Stomach (tissue), 9 donors: ENCODE measurements around the gene CST9L. TPM values are rescaled to one million over a fixed set of nuclear protein-coding genes. Genes with fewer than 3 reads are reported as not detected.

Experiments
- DNase-seq, 2 donors: peaks; one replicate each; pipeline versions ENCODE4 v3.0.0 to v3.0.0-alpha.2; 2013 to 2019
- H3K27ac ChIP-seq, 5 donors: fragments of 200-600 bp in 4 of 5; sonication (generic) in 4 of 5; one replicate each; pipeline ENCODE4 v1.5.1; 2013 to 2019; ENCODE audit warnings: mild to moderate bottlenecking in 1 of 5, moderate library complexity in 1 of 5
- H3K27me3 ChIP-seq, 3 donors: fragments of 200-600 bp; sonication (generic); one replicate each; pipeline ENCODE4 v1.5.1; 2017 to 2019; ENCODE audit warnings: mixed run types in 1 of 3
- H3K36me3 ChIP-seq, 4 donors: fragments of 200-600 bp; sonication (generic); 1 replicate in 3 of 4; 2 replicates in 1 of 4; pipeline ENCODE4 v1.5.1; 2016 to 2019
- H3K4me1 ChIP-seq, 4 donors: fragments of 200-600 bp; sonication (generic); one replicate each; pipeline ENCODE4 v1.5.1; 2016 to 2019
- H3K4me3 ChIP-seq, 4 donors: fragments of 200-600 bp; sonication (generic) in 3 of 4; one replicate each; pipeline ENCODE4 v1.5.1; 2016 to 2019; ENCODE audit warnings: mild to moderate bottlenecking in 1 of 4
- H3K9me3 ChIP-seq, 4 donors: fragments of 200-600 bp; sonication (generic); one replicate each; pipeline ENCODE4 v1.5.1; 2016 to 2019
- EP300 ChIP-seq: sonication (generic); formaldehyde crosslinking; IDR thresholded peaks from one replicate; pipeline ENCODE4 v1.6.1; 2017; ENCODE audit warnings: antibody characterized with exemption
- POLR2A ChIP-seq, 4 donors: fragments of 450-650 bp; IDR thresholded peaks; one replicate each; pipeline ENCODE4 v1.6.1; 2016; ENCODE audit warnings: antibody characterized with exemption in 4 of 4, control low read depth in 2 of 4, mild to moderate bottlenecking in 1 of 4, moderate library complexity in 1 of 4
- POLR2AphosphoS5 ChIP-seq, 3 donors: sonication (generic); formaldehyde crosslinking; IDR thresholded peaks; one replicate each; pipeline ENCODE4 v1.6.1; 2016; ENCODE audit warnings: antibody characterized with exemption in 3 of 3
- WGBS, 5 donors: extraction: QIAGEN DNeasy Blood & Tissue Kit in 3 of 5; methylation state at CpG; one replicate each; pipeline versions ENCODE4 v1.1.5 to v1.1.7; 2013 to 2018; 5-methylcytosine and 5-hydroxymethylcytosine counted together
- intact Hi-C: fragments of 100-400 bp; cut with DNase I; formaldehyde crosslinking; loops from one replicate; pipeline ENCODE4 v1.15.1; 2023; ENCODE audit warnings: low total_unique reads
- polyA plus RNA-seq, 3 donors: library from polyadenylated mRNA; stranded (reverse); fragments of 200-250 nt; gene quantifications; one replicate each; pipeline ENCODE4 v1.2.3, GENCODE V29; 2013
- total RNA-seq, 5 donors: library from RNA; depleted of rRNA; stranded (reverse); fragments of >200 nt; gene quantifications; one replicate each; pipeline versions ENCODE4 v1.1.0 to v1.2.3, GENCODE V29; 2014 to 2016
- TF ChIP-seq, protein P1 (sequence below), 7 experiments: fragments of 450-650 bp in 4 of 7; fragments of 200-600 bp in 3 of 7; sonication (generic) in 3 of 7; IDR thresholded peaks; one replicate each; pipeline ENCODE4 v1.5.1; 2016 to 2019; ENCODE audit warnings: antibody characterized with exemption in 7 of 7, control low read depth in 2 of 7, mild to moderate bottlenecking in 1 of 7
- donor health status: healthy with polysubstance abuse.
- donor health status: Bipolar disorder and iron deficiency.
- donor health status: healthy.

Gene CST9L
- total and polyA plus RNA-seq, 8 donors = not detected

GRCh38 chr20:23536328-23536974, 31.8 kb downstream of the CST9L start:
- no peaks in the 10 kb centered on the region for H3K36me3 ChIP-seq
- H3K9me3 ChIP-seq = no peaks in the 10 kb centered on the region
- intact Hi-C loops = no loop called here
- no peak overlapping the region for H3K4me3 ChIP-seq
- DNase-seq = no peak
- H3K27me3 ChIP-seq = peaks cover 0 to 7% (median 0%) of the 10 kb centered on the region in 3 donors
- H3K27ac ChIP-seq = no peak overlapping the region
- H3K4me1 ChIP-seq = no peaks in the 10 kb centered on the region
- 46 to 72% (median 65%) methylated on average over 2 of the region's 2 CpGs for WGBS, 5 donors
- TF ChIP-seq, protein P1, sequence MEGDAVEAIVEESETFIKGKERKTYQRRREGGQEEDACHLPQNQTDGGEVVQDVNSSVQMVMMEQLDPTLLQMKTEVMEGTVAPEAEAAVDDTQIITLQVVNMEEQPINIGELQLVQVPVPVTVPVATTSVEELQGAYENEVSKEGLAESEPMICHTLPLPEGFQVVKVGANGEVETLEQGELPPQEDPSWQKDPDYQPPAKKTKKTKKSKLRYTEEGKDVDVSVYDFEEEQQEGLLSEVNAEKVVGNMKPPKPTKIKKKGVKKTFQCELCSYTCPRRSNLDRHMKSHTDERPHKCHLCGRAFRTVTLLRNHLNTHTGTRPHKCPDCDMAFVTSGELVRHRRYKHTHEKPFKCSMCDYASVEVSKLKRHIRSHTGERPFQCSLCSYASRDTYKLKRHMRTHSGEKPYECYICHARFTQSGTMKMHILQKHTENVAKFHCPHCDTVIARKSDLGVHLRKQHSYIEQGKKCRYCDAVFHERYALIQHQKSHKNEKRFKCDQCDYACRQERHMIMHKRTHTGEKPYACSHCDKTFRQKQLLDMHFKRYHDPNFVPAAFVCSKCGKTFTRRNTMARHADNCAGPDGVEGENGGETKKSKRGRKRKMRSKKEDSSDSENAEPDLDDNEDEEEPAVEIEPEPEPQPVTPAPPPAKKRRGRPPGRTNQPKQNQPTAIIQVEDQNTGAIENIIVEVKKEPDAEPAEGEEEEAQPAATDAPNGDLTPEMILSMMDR (IDR thresholded peaks at IDR 0.05) = no peak
- TF ChIP-seq EP300 (no peak), POLR2AphosphoS5 (IDR thresholded peaks at IDR 0.05) (no peak), POLR2A (IDR thresholded peaks at IDR 0.05) (no peak)

DNA sequence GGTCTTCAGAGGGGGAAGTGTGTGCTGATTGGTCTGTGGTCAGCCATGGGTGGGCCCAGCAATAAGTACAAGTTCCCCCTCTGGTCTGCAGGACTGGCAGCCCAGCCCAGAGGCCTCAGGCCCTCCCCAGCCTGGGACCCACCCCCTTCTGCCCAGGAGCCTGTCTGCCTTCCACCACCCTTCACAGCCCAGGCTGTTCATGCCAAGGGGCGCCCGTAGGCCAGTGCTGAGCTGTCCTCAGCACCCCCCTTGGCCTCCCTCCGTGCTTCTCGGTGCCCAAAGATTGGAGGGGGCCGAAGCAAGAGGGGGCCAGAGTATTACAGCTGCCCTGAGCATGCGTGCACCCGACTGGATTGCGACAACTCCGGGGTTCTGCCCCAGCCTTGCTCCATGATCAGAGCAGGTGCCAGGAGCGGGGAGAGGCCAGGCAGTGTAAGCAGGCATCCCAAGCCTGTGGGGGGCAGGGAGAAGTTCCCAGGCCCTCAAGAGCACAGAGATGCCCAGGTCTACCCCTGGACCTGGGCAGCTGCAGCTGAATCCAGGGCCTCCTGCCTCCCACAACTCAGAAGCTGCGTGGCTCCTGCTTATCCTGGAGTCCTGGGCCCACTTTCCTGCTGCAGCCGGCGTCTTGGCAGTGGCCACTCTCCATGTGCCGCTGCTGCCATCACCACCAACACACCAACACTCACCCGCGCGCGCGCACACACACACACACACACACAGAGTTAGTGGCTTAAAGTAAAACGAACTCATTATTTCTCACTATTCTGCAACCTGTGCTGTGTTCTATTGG, 33.3 kb downstream of the CST9L start:
- Histone ChIP-seq H3K4me3 (no peak overlapping the region), H3K9me3 (no peaks in the 10 kb centered on the region), H3K36me3 (no peaks in the 10 kb centered on the region), H3K27ac (no peak overlapping the region), H3K4me1 (no peaks in the 10 kb centered on the region), H3K27me3 (peaks cover 0 to 7% (median 0%) of the 10 kb centered on the region in 3 donors)
- DNase-seq = no peak
- WGBS, 5 donors = 74 to 85% (median 83%) methylated on average over 14 to 20 of the region's 20 CpGs
- intact Hi-C loops = no loop called here
- TF ChIP-seq, protein P1 (IDR thresholded peaks at IDR 0.05) = no peak
- TF ChIP-seq POLR2A (IDR thresholded peaks at IDR 0.05) = no peak
- TF ChIP-seq EP300 = no peak
- no peak for TF ChIP-seq POLR2AphosphoS5 (IDR thresholded peaks at IDR 0.05)

- no peak overlapping the region for H3K4me3 ChIP-seq
- H3K4me1 ChIP-seq = no peaks in the 10 kb centered on the region
- H3K27me3 ChIP-seq = no peaks in the 10 kb centered on the region
- no peak for DNase-seq
- TF ChIP-seq POLR2A (IDR thresholded peaks at IDR 0.05) = no peak
- TF ChIP-seq, protein P1 (IDR thresholded peaks at IDR 0.05) = no peak
- H3K27ac ChIP-seq = no peak overlapping the region
- H3K36me3 ChIP-seq = no peaks in the 10 kb centered on the region
- H3K9me3 ChIP-seq = peaks cover 0 to 18% (median 8%) of the 10 kb centered on the region in 4 donors
- intact Hi-C loops = no loop called here
These were observed 35.1 kb downstream of the CST9L start for GRCh38 chr20:23533161-23533560.

GRCh38 chr20:23532533-23532932, 35.8 kb downstream of the CST9L start:
- TF ChIP-seq EP300 (no peak), POLR2AphosphoS5 (IDR thresholded peaks at IDR 0.05) (no peak), POLR2A (IDR thresholded peaks at IDR 0.05) (no peak)
- TF ChIP-seq, protein P1 (IDR thresholded peaks at IDR 0.05) = no peak
- WGBS, 5 donors = 67 to 70% (median 69%) methylated on average over 1 of the region's 1 CpG
- no peak for DNase-seq
- peaks cover 0 to 23% (median 10%) of the 10 kb centered on the region in 4 donors for H3K9me3 ChIP-seq
- intact Hi-C loops = no loop called here
- no peaks in the 10 kb centered on the region for H3K27me3 ChIP-seq
- no peak overlapping the region for H3K27ac ChIP-seq
- H3K4me3 ChIP-seq = no peak overlapping the region
- no peaks in the 10 kb centered on the region for H3K4me1 ChIP-seq
- no peaks in the 10 kb centered on the region for H3K36me3 ChIP-seq
